GM19467 (cell line): ENCODE measurements around the gene APBA1.

Experiments used
- ATAC-seq: cut with Tn5 transposase; IDR thresholded peaks from one replicate; pipeline ENCODE4 v1.9.1; 2021; ENCODE audit warnings: mild to moderate bottlenecking, moderate library complexity; ENCODE audit not compliant: unreplicated experiment

The APBA1 gene

DNA sequence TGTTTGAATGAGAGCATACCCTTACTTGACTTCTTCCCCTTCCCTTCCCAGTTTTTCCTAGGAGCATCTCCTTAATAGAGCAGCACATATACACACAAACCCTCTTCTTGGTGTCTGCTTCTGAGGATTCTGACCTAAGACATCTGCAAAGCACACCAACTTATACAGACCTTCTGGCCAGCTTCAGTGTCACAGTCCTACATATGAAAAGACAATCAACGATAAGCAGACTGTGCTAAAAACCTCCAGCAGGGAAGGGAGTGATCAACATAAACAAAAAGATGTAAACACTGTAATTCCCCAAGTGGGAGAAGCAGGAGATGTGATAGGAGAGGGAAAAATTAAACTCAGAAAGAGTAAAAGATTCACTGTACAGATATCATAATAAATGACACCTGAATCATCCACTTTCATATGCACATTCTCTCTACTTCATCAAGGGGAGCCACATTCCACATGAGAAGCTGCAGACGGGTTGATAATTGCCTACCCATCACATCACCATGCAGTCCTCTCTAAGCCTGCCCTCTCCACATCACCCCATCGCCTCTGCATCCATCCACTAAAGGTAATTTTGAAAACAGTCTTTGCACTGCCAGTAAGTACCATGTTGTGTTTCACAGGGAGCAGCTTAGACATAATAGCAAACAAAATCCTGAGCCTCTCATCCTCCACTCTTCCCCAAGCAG, 13.0 kb downstream of the APBA1 start:
- ATAC-seq = no peak

DNA sequence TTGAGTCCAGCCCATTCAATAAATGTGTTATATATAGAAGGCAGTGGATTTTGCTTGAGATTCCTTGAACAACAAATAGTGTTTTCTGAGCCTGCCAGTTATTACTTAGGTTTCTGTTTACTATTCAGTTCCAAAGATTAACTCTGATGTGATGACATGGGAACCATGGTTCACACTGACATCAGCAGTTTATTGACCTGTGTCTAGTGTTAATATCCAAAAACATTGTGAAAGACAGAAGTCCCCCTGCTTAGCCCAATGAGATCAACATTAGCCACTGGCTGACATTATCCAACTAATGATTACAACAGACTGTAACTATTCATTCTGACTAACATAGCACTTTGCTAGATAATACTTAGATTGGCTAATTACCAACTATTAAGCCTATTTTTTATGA, 14.9 kb downstream of the APBA1 start:
- ATAC-seq = no peak

DNA sequence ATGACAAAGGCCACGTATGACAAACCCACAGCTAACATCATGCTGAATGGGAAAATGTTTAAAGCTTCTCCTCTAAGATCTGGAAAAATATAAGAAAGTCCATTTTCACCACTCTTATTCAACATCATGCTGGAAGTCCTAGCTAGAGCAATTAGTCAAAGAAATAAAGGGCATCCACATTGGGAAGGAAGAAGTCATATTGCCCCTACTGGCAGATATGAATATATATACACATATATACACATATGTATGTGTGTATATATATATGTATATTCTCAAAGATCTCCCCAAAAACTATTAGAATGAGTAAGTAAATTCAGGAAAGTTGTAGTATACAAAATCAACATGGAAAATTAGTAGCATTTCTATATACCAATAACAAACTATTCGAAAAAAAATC, 17.1 kb downstream of the APBA1 start:
- ATAC-seq = no peak

DNA sequence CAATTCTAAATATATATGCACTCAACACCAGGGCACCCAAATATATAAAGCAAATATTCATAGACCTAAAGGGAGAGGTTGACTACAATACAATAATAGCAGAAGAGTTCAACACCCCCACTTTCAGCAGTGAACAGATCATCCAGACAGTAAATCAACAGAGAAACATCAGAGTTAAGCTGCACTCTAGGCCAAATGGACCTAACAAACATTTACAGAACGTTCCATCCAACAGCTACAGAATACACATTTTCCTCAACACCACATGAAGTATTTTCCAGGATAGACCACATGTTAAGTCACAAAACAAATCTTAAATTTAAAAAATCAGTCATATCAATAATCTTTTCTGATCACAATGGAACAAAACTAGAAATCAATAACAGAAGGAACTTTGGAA, 18.9 kb downstream of the APBA1 start:
- no peak for ATAC-seq

DNA sequence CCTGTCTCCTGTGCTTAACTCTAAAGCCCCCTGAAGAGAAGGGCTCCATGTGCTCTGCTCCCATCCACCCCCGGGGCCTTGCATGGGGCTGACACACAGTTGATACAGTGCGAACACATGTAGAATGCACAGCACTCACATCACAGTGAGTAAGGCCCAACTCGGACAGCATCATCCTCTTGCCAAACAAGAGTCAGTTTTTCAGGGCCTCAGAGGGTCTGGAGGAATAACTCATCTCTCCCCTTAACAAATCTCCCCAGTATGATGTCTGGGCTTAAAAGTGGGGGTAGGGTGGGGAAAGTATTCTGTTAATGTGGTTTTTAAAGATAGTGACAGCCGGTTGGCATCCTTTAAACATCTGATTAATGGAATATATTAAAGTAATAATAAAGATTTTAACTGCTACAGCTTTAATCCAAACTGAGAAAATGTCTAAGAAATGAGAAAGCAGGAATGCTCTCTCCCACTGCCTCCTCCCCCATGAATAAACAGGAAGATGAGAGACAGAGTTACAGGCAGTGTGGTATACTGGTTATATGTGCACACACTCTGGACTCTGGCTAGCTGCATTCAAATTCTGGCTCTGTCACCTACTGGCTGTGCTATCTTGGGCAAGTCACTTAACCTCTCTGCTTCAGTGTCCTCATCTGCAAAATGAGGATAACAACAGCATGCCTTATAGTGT, 22.5 kb downstream of the APBA1 start:
- ATAC-seq = no peak

DNA sequence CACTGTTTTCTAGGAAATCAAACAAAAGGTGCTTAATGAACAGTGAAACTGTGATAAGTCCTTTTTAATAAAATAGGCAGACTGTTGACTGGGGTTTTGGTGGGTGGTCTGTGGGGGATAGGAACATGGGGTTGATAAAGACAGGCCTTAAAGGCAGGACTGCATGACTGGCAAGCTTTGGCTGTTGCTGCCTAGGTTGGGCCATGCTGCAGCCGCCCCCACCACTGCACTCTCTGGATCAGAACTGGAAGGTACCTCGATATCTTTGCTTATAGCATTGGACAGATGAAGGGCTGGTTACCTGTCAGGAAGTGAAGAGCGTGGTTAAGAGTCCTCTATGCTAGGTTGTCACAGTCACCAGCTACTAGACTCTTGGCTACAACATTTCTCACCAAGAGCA, 24.4 kb downstream of the APBA1 start:
- ATAC-seq = no peak

DNA sequence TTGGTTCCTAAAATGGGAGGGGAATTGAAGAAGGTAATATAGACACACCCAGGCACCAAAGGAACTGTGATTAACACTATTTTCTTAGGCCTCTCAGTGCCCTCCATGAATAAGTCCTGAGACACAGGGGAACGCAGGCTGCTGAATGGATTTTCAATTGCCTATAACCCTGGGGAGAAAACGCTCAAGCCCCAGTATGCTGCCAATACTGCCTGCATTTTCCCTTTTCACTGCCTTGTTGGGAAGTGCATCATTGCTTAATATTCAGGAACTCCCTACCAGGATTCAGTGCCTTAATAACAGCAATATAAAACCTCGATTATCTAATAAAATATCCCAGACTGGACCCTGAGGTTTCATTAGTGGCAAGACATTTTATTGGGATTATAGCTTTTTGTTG, 25.4 kb downstream of the APBA1 start:
- no peak for ATAC-seq

DNA sequence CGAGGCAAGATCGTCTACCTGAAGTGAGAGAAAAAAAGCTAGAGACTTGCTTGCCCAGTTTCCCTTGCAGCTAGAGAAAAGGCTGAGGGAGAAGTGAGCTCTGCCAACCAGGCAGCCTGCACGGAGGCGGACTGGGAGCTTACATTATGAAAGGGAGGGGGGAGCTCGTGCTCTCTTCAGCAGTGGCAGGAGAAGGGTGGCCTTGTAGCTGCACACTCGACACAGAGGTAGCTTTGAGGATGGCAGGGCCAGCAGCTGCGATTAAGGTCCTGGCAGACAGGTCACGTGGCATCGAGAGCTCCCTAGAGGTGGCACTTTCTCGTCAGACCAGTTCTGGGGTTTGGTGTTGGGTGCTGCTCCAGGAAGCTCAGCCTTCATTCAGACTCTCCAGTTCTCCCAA, 26.7 kb downstream of the APBA1 start:
- no peak for ATAC-seq

DNA sequence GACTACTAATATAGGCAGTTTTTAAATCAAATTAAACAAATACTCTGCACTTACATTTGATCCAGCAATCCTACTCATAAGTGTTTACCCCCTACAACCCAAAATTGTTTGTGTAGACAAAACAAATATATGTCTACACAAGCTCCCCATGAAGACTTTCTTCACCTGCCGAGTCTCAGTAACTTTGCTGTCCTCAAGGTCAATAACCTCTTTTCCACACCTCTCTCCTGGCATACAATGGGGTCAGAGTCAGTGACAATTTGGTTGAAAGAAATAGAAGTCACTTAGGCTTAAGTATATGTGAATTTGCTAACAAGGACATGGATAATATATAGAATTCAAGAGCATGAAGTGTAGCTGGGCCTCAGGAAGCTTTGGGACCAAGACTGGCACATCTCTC, 29.1 kb downstream of the APBA1 start:
- no peak for ATAC-seq

DNA sequence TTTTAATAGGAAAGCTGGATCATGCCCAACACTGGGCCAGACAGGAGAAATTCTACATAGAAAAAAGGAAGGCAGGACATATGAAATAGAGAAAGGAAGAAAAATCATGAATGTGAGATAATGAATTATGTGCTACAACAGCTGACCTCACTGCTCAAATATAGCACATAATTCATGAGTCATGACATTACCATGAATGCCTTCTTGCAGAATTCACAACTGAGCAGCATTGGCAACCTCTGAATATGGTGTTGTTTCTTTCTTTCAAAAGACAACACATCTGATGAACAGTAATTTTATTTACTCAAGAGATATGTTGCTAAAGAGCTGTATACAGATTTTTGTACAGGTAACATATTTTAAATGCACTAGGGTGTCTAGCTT, 34.4 kb downstream of the APBA1 start:
- no peak for ATAC-seq

DNA sequence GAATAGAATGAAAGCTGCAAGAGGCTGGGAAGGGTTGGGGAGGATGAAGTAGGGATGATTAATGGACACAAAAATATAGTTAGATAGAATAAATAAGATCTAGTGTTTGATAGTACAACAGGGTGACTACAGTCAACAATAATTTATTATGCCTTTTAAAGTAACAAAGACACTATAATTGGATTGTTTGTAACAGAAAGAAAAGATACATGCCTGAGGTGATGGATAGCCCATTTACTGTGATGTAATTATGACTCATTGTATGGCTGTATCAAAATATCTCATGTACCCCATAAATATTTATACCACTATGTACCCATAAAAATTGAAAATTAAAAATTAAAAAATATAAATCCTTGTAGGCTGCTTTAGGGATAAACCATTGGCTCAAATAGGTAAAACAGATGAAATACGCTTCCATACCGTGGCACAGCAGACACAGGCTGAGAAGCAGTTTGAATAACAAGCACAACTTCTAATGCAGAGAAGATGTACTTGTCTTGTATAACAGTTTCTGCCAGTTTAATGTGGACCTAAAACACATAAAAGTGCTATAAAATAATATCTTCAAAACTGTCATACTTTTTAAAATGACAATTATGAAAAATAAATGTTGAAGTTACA, 34.9 kb downstream of the APBA1 start:
- ATAC-seq = no peak

DNA sequence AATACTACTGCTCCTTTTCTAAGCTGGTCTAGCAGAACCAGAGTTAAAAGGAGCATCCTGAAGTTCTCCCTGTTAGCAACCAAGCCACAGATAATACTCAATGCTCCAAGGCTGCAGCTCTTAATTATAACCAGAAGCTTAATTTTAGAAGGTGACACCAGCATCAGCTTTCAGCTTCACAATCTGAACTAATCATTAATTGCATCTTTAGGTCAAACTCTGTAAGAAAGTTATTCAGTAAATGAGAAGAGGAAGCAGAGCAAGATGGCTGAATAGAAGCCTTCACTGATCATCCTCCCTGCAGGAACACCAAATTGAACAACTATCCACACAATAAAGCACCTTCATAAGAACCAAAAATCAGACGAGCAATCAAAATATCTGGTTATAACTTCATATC, 38.5 kb downstream of the APBA1 start:
- ATAC-seq = peak; percentile 70

DNA sequence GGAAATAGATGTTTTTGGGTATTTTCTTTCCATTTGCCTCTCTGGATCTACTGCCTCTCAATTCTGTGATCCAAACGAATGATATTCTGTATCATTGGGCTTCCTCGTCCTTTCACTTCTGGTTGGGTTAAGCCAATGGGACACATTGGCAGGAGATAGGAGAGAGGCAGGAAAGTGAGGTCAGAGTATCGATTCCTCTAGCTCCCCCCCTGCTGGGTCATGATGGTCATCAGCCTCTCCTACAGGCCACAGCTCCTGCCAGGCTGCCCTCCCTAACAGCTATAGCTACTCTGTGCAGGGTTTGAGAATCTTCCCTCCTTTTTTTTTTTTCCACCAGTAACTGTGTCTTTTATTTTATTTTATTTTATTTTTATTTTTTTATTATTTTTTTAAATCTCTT, 39.4 kb downstream of the APBA1 start:
- no peak for ATAC-seq

DNA sequence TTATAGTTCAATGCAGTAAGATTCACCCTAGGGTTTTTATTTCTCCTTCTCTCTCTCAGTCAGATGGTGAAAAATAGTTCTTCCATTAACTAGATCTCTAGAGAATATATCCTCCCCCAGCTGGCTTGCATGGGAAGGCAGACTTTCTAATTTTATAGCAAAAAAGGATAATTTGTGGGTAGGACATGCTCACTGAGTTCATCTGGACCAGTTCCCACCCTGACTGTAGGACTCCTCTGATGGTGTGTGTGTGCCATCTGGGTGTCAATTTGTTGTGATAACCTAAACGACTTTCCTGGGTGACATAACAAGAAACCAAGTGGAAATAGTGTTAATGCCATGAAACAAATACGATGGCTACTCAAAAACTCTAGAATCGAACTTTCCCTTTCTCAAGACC, 44.9 kb downstream of the APBA1 start:
- ATAC-seq = no peak

DNA sequence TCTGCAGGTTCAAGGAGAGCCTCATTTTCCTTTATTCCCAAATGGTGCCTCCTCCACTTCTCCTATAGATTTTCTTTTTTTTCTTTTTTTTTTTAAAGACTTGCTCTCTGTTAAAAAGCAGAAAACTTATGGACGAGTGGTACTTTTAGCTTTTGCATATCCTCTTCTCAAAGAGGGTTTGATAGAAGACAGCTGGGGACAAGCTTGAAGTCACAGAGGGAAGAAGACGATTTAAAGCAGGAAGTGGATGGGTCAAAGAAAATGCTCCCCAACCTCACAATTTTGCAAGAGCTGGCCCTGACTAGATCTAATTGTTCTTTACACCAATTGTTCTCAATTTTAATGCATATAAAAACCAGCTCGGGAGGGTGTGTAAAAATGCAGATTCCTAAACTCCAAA, 48.9 kb downstream of the APBA1 start:
- no peak for ATAC-seq

DNA sequence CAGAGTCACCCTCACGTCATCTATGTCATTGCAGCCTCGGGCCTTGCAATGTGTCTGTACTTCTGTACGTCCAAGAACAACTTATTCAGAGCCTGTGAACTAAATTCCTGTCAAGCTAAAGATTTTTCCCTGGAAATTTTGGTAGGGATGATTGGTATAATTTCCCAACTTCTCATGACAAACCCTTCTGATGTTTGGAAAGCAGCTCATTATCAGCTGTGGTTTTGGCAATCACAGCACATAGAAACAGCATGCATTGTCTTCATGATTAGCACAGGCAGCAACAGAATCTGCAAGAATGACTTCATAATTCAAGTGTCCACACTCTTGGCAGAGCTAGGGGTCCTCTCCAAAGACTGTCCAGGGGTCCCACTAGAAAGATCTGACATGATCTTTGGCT, 49.5 kb downstream of the APBA1 start:
- ATAC-seq = no peak

DNA sequence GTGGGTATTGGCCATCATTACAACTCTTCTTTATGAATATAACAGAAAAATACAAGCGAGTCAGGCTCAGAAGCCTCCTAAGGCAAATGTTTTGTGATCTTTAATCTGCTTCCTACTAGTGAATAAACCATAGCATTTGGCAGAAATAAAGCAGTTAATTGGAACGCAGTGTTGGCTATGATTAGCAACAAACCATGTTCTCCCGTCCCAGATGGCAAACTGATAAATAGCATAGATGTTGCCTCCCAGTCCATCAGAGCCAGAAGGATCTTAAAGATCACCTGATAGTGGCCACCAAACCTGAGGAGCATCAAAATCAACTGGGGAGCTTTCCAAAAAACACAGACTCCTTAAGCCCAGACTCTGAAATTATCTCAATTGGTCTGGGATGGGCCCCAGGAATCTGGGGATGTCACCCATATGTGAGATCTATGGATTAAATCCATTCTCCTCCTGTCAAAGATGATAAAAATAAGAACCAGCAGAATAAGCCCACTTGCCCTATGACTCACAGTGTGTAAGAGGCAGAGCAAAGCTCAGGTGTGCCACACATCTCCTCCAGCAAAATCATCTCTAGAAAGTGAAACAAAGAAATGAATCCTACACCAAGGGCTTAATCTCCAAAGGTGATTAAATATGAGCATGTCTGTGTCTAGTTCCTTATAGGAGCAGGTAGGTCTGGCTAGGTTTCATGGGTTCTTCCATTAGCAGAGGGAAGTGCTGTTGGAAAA, 50.3 kb downstream of the APBA1 start:
- ATAC-seq = no peak

DNA sequence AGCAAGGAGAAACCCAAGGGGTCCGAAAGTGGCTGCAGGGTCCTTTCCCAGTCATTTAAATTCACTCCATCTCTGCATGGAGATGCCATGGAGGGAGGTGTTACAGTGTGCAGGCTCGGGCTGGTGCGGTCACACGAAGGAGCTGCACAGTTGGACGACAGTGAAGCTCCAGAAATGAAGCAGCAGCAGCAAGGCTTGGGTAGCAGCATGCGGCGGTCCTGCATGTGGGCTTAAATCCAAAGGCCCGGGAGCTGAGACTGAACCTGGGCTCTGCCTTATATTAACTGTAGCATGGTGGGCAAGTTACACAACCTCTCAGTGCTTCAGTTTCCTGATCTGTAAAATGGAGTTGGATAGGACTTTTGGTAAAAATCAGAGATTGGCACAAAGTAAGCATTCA, 51.4 kb downstream of the APBA1 start:
- no peak for ATAC-seq

DNA sequence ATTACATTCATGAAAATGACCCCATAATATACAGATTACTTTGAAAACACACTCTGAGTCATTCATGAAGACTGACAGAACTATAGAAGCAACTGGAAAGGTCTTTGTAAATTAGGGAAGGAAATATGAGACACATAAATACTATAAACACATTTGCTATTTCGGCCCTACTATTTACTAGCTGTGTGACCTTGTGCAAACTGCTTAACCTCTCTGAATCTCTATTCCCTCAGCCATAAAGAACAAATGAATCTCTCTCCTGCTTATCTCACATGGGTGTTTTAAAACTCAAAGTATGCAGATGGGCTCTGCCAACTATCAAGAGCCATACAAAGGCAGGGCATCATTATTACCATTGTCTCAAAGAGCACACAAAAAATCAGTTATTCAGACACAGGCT, 52.9 kb downstream of the APBA1 start:
- ATAC-seq = no peak

DNA sequence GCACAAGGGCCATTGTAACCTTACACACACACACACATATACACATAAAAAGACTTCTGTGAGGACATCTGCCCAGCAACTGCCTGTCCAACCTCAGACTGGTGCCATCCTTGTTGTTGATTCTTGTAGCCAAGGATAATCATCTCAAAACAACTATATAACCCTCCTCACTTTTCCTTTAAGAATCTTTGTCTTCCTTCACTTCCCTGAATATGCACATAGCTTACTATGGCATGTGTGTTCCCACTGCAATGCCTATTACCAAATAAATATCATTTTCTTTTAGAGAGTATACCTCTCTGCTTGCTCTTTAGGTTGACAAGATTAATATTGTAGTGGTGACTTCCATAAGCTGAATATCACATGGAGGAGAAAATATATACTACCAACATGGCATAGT, 55.2 kb downstream of the APBA1 start:
- ATAC-seq = no peak

DNA sequence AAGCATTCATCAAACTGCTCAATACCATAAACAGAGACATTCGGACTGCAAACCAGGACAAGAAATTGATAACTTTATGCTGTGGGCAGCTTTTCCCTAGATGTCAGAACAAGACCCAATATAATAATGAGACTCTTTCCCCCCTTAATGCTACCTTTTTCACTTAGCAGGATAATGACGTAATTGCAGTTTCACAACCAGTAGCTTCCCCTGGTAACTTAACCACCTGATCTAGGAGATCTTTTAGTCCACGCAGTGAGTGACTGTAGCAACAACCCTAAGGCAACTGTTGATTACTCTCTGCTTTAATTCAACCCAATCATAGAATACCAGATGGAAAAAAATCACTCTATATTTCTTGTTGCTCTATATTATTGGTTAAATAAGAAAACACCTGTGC, 56.3 kb downstream of the APBA1 start:
- no peak for ATAC-seq

DNA sequence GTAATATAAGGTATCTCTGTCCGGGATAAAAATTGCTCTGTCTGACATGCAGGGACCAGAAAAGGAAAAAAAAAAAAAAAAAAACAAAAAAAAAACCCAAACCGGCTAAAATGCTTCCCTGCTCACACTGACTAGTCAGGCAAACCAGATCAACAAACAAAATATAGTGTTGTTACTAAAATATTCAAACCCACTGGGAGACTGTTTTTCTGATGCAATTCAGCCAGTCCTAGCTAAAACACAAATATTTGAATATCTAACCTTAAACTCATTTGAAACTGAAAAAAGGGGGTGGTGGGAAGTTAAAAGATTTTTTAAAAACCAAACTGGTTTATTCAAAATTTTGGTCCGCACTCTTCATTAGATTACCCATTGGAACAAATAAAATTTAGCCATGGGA, 61.0 kb downstream of the APBA1 start:
- no peak for ATAC-seq
